Fibroblast of mammary gland (primary cell): ENCODE data around the gene CCDC175.

Experiments
- DNase-seq: peaks from one replicate; pipeline ENCODE4 v3.0.0-alpha.2; 2010; ENCODE audit warnings: low read depth
- H3K4me3 ChIP-seq: 2 replicates; pipeline ENCODE4 v1.5.1; 2011; ENCODE audit warnings: low read depth, mild to moderate bottlenecking, low read length, moderate library complexity; ENCODE audit not compliant: control insufficient read depth
- CTCF ChIP-seq: conservative IDR thresholded peaks from 2 replicates; pipeline ENCODE4 v1.5.1; 2011; ENCODE audit warnings: low read depth, low read length, inconsistent platforms; ENCODE audit not compliant: control insufficient read depth, insufficient read depth

Gene CCDC175

GRCh38 chr14:59543873-59544272 is 32.7 kb downstream of the CCDC175 start:
- TF ChIP-seq CTCF: no peak
- DNase-seq: no peak
- no peak overlapping the region for H3K4me3 ChIP-seq

GRCh38 chr14:59541731-59542130 is 34.9 kb downstream of the CCDC175 start:
- no peak for DNase-seq
- no peak overlapping the region for H3K4me3 ChIP-seq
- TF ChIP-seq CTCF: no peak

DNA sequence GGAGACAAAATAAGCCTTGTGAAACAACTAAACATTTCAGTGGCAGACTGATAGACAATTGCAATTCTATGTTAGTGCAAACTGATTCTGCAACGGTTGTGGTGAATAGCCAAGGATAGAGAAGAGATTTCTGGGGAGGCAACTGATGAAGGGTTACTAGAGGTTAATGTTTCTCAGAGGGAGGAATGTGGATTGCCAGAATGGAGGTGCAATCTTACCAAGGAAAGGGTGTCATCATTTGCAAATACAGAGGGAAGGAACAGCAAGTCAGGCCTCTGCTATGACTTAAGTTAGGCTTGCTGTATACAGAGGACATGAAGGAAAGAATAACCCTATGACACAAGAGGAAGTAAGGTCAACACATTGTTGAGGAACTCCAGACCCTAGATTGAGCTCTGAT is 35.8 kb downstream of the CCDC175 start:
- no peak overlapping the region for H3K4me3 ChIP-seq
- DNase-seq: no peak
- no peak for TF ChIP-seq CTCF

DNA sequence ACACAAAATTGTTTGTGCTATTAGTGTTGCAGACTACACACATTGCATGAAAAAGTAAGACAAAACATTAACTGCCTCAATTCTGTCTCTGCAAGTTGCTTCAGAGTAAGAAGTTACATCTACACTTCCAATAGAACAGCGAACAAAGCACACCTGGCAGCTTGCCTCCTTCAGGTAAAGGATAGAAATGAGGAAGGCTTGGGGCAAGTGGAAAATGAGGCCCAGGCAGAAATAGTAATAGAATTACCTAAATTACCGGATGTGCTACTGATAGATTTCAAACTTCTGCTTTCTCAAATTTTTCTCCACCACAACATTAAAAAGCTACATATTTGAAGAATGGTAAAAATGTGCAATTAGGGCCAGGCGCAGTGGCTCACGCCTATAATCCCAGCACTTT is 37.7 kb downstream of the CCDC175 start:
- TF ChIP-seq CTCF: no peak
- no peak overlapping the region for H3K4me3 ChIP-seq

DNA sequence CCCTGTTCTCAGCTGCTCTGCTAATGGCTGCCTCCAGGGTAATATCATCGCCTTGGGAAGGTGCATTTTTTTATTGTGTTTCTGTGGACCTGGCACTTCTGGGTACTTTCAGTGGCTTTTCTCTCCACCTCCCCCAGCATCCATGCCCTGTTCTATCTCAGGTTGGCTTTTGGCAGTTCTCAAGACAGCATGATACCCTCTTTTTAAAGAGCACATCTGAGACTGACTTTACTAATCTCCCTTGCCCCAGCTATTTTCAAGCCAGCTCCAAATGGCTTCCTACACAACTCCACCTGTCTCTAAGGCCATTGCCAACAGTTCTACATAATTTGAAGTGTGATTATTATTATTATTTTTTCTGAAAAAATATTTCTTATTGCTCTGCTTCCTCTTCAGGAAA is 39.1 kb downstream of the CCDC175 start:
- no peak for DNase-seq
- TF ChIP-seq CTCF: no peak
- no peak overlapping the region for H3K4me3 ChIP-seq

More for the DNA sequence above, 37.7 kb downstream of the CCDC175 start:
- DNase-seq: no peak

DNA sequence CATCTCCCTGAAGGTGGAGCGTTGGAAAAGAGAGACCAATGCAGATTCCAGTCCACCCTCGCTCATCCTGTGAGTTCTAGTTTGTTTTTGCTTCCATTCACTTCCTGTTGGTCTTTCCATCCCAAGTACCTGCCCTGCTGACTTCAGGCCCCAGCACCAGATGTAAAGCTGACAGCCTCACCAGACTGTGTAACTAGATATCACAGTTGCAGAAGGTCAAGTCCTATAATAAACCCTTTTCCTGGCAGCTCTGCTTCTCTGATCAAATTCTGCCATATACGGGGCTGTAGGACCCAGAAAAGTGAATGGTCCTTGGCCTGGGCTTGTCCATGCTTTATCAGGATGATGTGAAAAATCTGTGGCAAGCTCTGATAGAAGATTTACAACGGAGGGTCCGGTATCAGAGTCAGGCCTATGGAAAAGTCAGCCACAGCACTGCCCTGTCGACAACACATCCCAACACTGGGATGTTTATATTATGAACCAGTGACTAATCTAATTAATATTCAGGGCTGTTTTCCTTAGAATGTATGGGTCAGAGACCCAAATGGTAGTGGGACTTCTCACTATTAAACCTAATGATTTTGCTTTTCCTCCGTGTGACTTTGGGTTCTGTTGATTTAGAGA is 42.1 kb downstream of the CCDC175 start:
- no peak overlapping the region for H3K4me3 ChIP-seq
- DNase-seq: no peak
- no peak for TF ChIP-seq CTCF

DNA sequence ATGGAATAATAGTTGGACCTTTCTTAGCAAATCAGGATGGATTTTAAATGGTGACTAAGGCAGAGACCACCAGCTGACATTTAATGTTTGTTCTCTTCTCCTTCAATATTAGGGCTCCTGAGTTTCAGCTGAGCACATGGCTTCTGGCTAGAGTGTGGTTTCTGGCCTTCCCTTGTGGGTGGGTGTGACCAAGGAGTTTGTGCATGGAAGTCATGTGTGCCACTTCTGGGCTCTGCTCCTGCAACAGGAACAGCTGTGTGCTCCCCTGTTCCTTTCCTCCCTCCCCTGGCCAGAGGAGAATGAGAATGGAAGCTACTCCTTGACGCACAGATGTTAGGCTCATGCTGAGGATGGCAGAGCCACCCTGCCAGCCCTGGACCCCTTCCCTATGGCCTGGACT is 44.2 kb downstream of the CCDC175 start:
- TF ChIP-seq CTCF: no peak
- no peak overlapping the region for H3K4me3 ChIP-seq
- DNase-seq: no peak
